Fibroblast of lung (primary cell): ENCODE measurements around the gene PPP1R1B. TPM values are rescaled to one million over a fixed set of nuclear protein-coding genes. Genes with fewer than 3 reads are reported as not detected.

Experiments
- DNase-seq, 2 donors: peaks; one replicate each; pipeline versions ENCODE4 v3.0.0 to v3.0.0-alpha.2; 2010; ENCODE audit warnings: low read depth in 2 of 2
- H2AFZ ChIP-seq: 2 replicates; pipeline ENCODE4 v1.5.1; 2012; ENCODE audit warnings: low read length, control low read depth, inconsistent platforms
- H3K27ac ChIP-seq: 2 replicates; pipeline ENCODE4 v1.5.1; 2011; ENCODE audit warnings: low read length, control low read depth; ENCODE audit not compliant: insufficient read depth
- H3K27me3 ChIP-seq: 2 replicates; pipeline ENCODE4 v1.5.1; 2011; ENCODE audit warnings: mild to moderate bottlenecking, low read length; ENCODE audit not compliant: control insufficient read depth, insufficient read depth
- H3K36me3 ChIP-seq: 2 replicates; pipeline ENCODE4 v1.5.1; 2011; ENCODE audit warnings: low read length; ENCODE audit not compliant: control insufficient read depth, insufficient read depth
- H3K4me1 ChIP-seq: 2 replicates; pipeline ENCODE4 v1.5.1; 2011; ENCODE audit warnings: low read length; ENCODE audit not compliant: control insufficient read depth, insufficient read depth; ENCODE audit errors: extremely low read depth
- H3K4me2 ChIP-seq: 2 replicates; pipeline ENCODE4 v1.5.1; 2011; ENCODE audit warnings: low read length, control low read depth; ENCODE audit not compliant: insufficient read depth; ENCODE audit errors: extremely low read depth
- H3K4me3 ChIP-seq, 4 experiments: fragments of 200-600 bp in 1 of 4; sonication (generic) in 1 of 4; replicated peaks in 1 of 4; 2 replicates each; pipeline ENCODE4 v1.5.1; 2011 to 2016; ENCODE audit warnings: low read length in 4 of 4, low read depth in 3 of 4, mild to moderate bottlenecking in 3 of 4, control low read depth in 2 of 4, inconsistent platforms in 1 of 4, mixed read lengths in 1 of 4; ENCODE audit not compliant: insufficient read depth in 1 of 4; ENCODE audit errors: control extremely low read depth in 1 of 4
- H3K79me2 ChIP-seq: 2 replicates; pipeline ENCODE4 v1.5.1; 2012; ENCODE audit warnings: mild to moderate bottlenecking, low read length, inconsistent platforms; ENCODE audit not compliant: control insufficient read depth, insufficient read depth
- H3K9ac ChIP-seq: 2 replicates; pipeline ENCODE4 v1.5.1; 2011; ENCODE audit warnings: mild to moderate bottlenecking, low read length, control low read depth; ENCODE audit not compliant: insufficient read depth
- H3K9me3 ChIP-seq: 2 replicates; pipeline ENCODE4 v1.5.1; 2012; ENCODE audit warnings: low read depth, low read length; ENCODE audit not compliant: control insufficient read depth, insufficient read depth
- H4K20me1 ChIP-seq: 2 replicates; pipeline ENCODE4 v1.5.1; 2011; ENCODE audit warnings: low read length; ENCODE audit not compliant: control insufficient read depth, insufficient read depth; ENCODE audit errors: extremely low read depth
- CTCF ChIP-seq, 2 donors: IDR thresholded peaks in 1 of 2; conservative IDR thresholded peaks in 1 of 2; 1 replicate in 1 of 2; 2 replicates in 1 of 2; pipeline ENCODE4 v1.5.1; 2011 to 2012; ENCODE audit warnings: low read length in 2 of 2, control low read depth in 1 of 2, inconsistent platforms in 1 of 2, low read depth in 1 of 2, mild to moderate bottlenecking in 1 of 2
- EZH2 ChIP-seq: IDR thresholded peaks from 2 replicates; pipeline ENCODE4 v1.5.1; 2012; ENCODE audit warnings: low read length, control low read depth, mild to moderate bottlenecking; ENCODE audit errors: missing control alignments
- polyA plus RNA-seq, 2 donors: library from polyadenylated mRNA; depleted of rRNA in 1 of 2; stranded (reverse) in 1 of 2; unstranded in 1 of 2; fragments of >200 nt; gene quantifications; 2 replicates each; pipeline ENCODE4 v1.2.1, GENCODE V29; 2011 to 2012; ENCODE audit warnings: missing spikeins in 1 of 2
- total RNA-seq: library from RNA; depleted of rRNA; stranded (reverse); fragments of >200 nt; gene quantifications from 2 replicates; pipeline ENCODE4 v1.2.1, GENCODE V29; 2014

The PPP1R1B gene
- total and polyA plus RNA-seq, 2 donors (not counting 1 experiment from before 2014, with no cell fraction given): under 0.01 to 0.05 TPM

GRCh38 chr17:39580082-39580468, 46.7 kb upstream of the PPP1R1B start:
- Histone ChIP-seq H3K4me3 (no peak overlapping the region), H3K27me3 (peaks cover 3% of the 10 kb centered on the region), H3K36me3 (no peaks in the 10 kb centered on the region), H3K79me2 (no peaks in the 10 kb centered on the region), H3K27ac (no peak overlapping the region), H3K4me2 (no peak overlapping the region), H3K9me3 (no peaks in the 10 kb centered on the region), H3K9ac (no peak overlapping the region), H2AFZ (no peak overlapping the region), H3K4me1 (no peaks in the 10 kb centered on the region), H4K20me1 (no peaks in the 10 kb centered on the region)
- no peak for TF ChIP-seq EZH2
- no peak for TF ChIP-seq CTCF (conservative IDR thresholded peaks at IDR 0.05 in 1 of 2, IDR thresholded peaks at IDR 0.05 in 1 of 2; ENCODE audit: low read depth in 1 of 2, low read length in 2 of 2)
- DNase-seq: no peak

GRCh38 chr17:39581071-39581758, 45.5 kb upstream of the PPP1R1B start:
- Histone ChIP-seq H3K27ac (no peak overlapping the region), H3K27me3 (peaks cover 3% of the 10 kb centered on the region), H3K4me1 (no peaks in the 10 kb centered on the region), H4K20me1 (no peaks in the 10 kb centered on the region), H3K4me2 (no peak overlapping the region), H3K36me3 (no peaks in the 10 kb centered on the region), H2AFZ (no peak overlapping the region), H3K9me3 (no peaks in the 10 kb centered on the region), H3K4me3 (no peak overlapping the region), H3K9ac (no peak overlapping the region), H3K79me2 (no peaks in the 10 kb centered on the region)
- no peak for TF ChIP-seq CTCF (conservative IDR thresholded peaks at IDR 0.05 in 1 of 2, IDR thresholded peaks at IDR 0.05 in 1 of 2; ENCODE audit: low read depth in 1 of 2, low read length in 2 of 2)
- no peak for DNase-seq

- Histone ChIP-seq H3K4me2 (no peak overlapping the region), H3K4me1 (no peaks in the 10 kb centered on the region), H4K20me1 (no peaks in the 10 kb centered on the region), H3K9ac (no peak overlapping the region), H3K27me3 (peaks cover 3% of the 10 kb centered on the region), H3K9me3 (no peaks in the 10 kb centered on the region), H3K36me3 (no peaks in the 10 kb centered on the region), H3K27ac (no peak overlapping the region), H3K4me3 (no peak overlapping the region), H2AFZ (no peak overlapping the region), H3K79me2 (no peaks in the 10 kb centered on the region)
- no peak for DNase-seq
- TF ChIP-seq EZH2: no peak
- no peak for TF ChIP-seq CTCF (conservative IDR thresholded peaks at IDR 0.05 in 1 of 2, IDR thresholded peaks at IDR 0.05 in 1 of 2; ENCODE audit: low read depth in 1 of 2, low read length in 2 of 2)
Observed at GRCh38 chr17:39581759-39582085, 45.0 kb upstream of the PPP1R1B start.
